Activated naive CD8-positive, alpha-beta T cell treated with anti-CD3 and anti-CD28 coated beads for 36 hours (primary cell): ENCODE measurements around the gene PRKAG2. TPM values are rescaled to one million over a fixed set of nuclear protein-coding genes. Genes with fewer than 3 reads are reported as not detected.

ENCODE experiments used
- DNase-seq: peaks from one replicate; pipeline ENCODE4 v3.0.0; 2021
- H3K27ac Mint-ChIP-seq: one replicate; pipeline ENCODE4 v1.8.0; 2022; ENCODE audit warnings: mild to moderate bottlenecking, moderate library complexity, mixed read lengths
- H3K27me3 Mint-ChIP-seq: one replicate; pipeline ENCODE4 v1.8.0; 2022; ENCODE audit warnings: mild to moderate bottlenecking, mixed read lengths
- H3K36me3 Mint-ChIP-seq: one replicate; pipeline ENCODE4 v1.8.0; 2021; ENCODE audit warnings: mild to moderate bottlenecking, mixed read lengths
- H3K4me1 Mint-ChIP-seq: one replicate; pipeline ENCODE4 v1.8.0; 2021; ENCODE audit warnings: mixed read lengths
- H3K4me3 Mint-ChIP-seq: one replicate; pipeline ENCODE4 v1.8.0; 2022; ENCODE audit warnings: mild to moderate bottlenecking, moderate library complexity, mixed read lengths
- H3K9me3 Mint-ChIP-seq: one replicate; pipeline ENCODE4 v1.8.0; 2022; ENCODE audit warnings: mixed read lengths
- total RNA-seq, 2 experiments: library from RNA; stranded (reverse); gene quantifications; one replicate each; pipeline ENCODE4 v1.2.3, GENCODE V29; 2021

The PRKAG2 gene
- total RNA-seq, 2 experiments from 2014 or later, result 18.7 to 19.4 TPM

- DNase-seq, result no peak
- peaks cover 15% of the 10 kb centered on the region for H3K4me1 Mint-ChIP-seq
- H3K27ac Mint-ChIP-seq, result no peak overlapping the region
- no peaks in the 10 kb centered on the region for H3K27me3 Mint-ChIP-seq
- H3K9me3 Mint-ChIP-seq, result no peaks in the 10 kb centered on the region
- H3K4me3 Mint-ChIP-seq, result no peak overlapping the region
- H3K36me3 Mint-ChIP-seq, result no peaks in the 10 kb centered on the region
These were observed 66.3 kb downstream of the PRKAG2 start for GRCh38 chr7:151810441-151811232.

GRCh38 chr7:151809864-151810170 lies 67.1 kb downstream of the PRKAG2 start:
- Mint-ChIP-seq H3K4me3 (no peak overlapping the region), H3K36me3 (no peaks in the 10 kb centered on the region), H3K4me1 (peaks cover 9% of the 10 kb centered on the region), H3K27me3 (no peaks in the 10 kb centered on the region), H3K27ac (no peak overlapping the region), H3K9me3 (no peaks in the 10 kb centered on the region)
- DNase-seq, result no peak

GRCh38 chr7:151809146-151809863 lies 67.6 kb downstream of the PRKAG2 start:
- H3K4me1 Mint-ChIP-seq, result peaks cover 9% of the 10 kb centered on the region
- no peaks in the 10 kb centered on the region for H3K27me3 Mint-ChIP-seq
- H3K4me3 Mint-ChIP-seq, result no peak overlapping the region
- no peaks in the 10 kb centered on the region for H3K36me3 Mint-ChIP-seq
- DNase-seq, result no peak
- H3K9me3 Mint-ChIP-seq, result no peaks in the 10 kb centered on the region
- H3K27ac Mint-ChIP-seq, result no peak overlapping the region

GRCh38 chr7:151808400-151809145 lies 68.3 kb downstream of the PRKAG2 start:
- H3K4me1 Mint-ChIP-seq, result peaks cover 4% of the 10 kb centered on the region
- no peaks in the 10 kb centered on the region for H3K36me3 Mint-ChIP-seq

GRCh38 chr7:151807846-151808245 lies 69.1 kb downstream of the PRKAG2 start:
- Mint-ChIP-seq H3K36me3 (no peaks in the 10 kb centered on the region), H3K4me1 (no peaks in the 10 kb centered on the region), H3K27ac (no peak overlapping the region), H3K9me3 (no peaks in the 10 kb centered on the region), H3K27me3 (no peaks in the 10 kb centered on the region), H3K4me3 (no peak overlapping the region)
- DNase-seq, result no peak

More at GRCh38 chr7:151808400-151809145, 68.3 kb downstream of the PRKAG2 start:
- Mint-ChIP-seq H3K4me3 (no peak overlapping the region), H3K27me3 (no peaks in the 10 kb centered on the region), H3K27ac (no peak overlapping the region), H3K9me3 (no peaks in the 10 kb centered on the region)
- DNase-seq, result no peak

- no peak for DNase-seq
- Mint-ChIP-seq H3K4me1 (no peaks in the 10 kb centered on the region), H3K27ac (no peak overlapping the region), H3K27me3 (no peaks in the 10 kb centered on the region), H3K9me3 (no peaks in the 10 kb centered on the region), H3K36me3 (no peaks in the 10 kb centered on the region), H3K4me3 (no peak overlapping the region)
These were observed 69.8 kb downstream of the PRKAG2 start for GRCh38 chr7:151806952-151807775.

- Mint-ChIP-seq H3K36me3 (no peaks in the 10 kb centered on the region), H3K27me3 (no peaks in the 10 kb centered on the region), H3K27ac (no peak overlapping the region), H3K4me1 (no peaks in the 10 kb centered on the region), H3K9me3 (no peaks in the 10 kb centered on the region), H3K4me3 (no peak overlapping the region)
- DNase-seq, result no peak
These were observed 70.7 kb downstream of the PRKAG2 start for GRCh38 chr7:151806204-151806603.

- H3K4me3 Mint-ChIP-seq, result no peak overlapping the region
- no peak for DNase-seq
- H3K9me3 Mint-ChIP-seq, result no peaks in the 10 kb centered on the region
- no peaks in the 10 kb centered on the region for H3K4me1 Mint-ChIP-seq
- H3K36me3 Mint-ChIP-seq, result no peaks in the 10 kb centered on the region
- H3K27ac Mint-ChIP-seq, result no peak overlapping the region
- no peaks in the 10 kb centered on the region for H3K27me3 Mint-ChIP-seq
These were observed 71.7 kb downstream of the PRKAG2 start for GRCh38 chr7:151805191-151805590.

GRCh38 chr7:151804756-151805155 lies 72.2 kb downstream of the PRKAG2 start:
- no peaks in the 10 kb centered on the region for H3K9me3 Mint-ChIP-seq
- no peak overlapping the region for H3K27ac Mint-ChIP-seq
- no peaks in the 10 kb centered on the region for H3K4me1 Mint-ChIP-seq
- no peak overlapping the region for H3K4me3 Mint-ChIP-seq
- no peaks in the 10 kb centered on the region for H3K27me3 Mint-ChIP-seq
- DNase-seq, result no peak
- no peaks in the 10 kb centered on the region for H3K36me3 Mint-ChIP-seq

GRCh38 chr7:151803841-151804240 lies 73.1 kb downstream of the PRKAG2 start:
- Mint-ChIP-seq H3K4me1 (no peaks in the 10 kb centered on the region), H3K36me3 (no peaks in the 10 kb centered on the region), H3K27me3 (no peaks in the 10 kb centered on the region), H3K9me3 (no peaks in the 10 kb centered on the region), H3K27ac (no peak overlapping the region), H3K4me3 (no peak overlapping the region)
- DNase-seq, result no peak

GRCh38 chr7:151802469-151802846 lies 74.5 kb downstream of the PRKAG2 start:
- no peak for DNase-seq
- Mint-ChIP-seq H3K27ac (no peak overlapping the region), H3K27me3 (no peaks in the 10 kb centered on the region), H3K36me3 (no peaks in the 10 kb centered on the region), H3K9me3 (no peaks in the 10 kb centered on the region), H3K4me1 (no peaks in the 10 kb centered on the region), H3K4me3 (no peak overlapping the region)

- H3K36me3 Mint-ChIP-seq, result no peaks in the 10 kb centered on the region
- no peak overlapping the region for H3K4me3 Mint-ChIP-seq
- no peak for DNase-seq
- no peak overlapping the region for H3K27ac Mint-ChIP-seq
- no peaks in the 10 kb centered on the region for H3K9me3 Mint-ChIP-seq
- no peaks in the 10 kb centered on the region for H3K4me1 Mint-ChIP-seq
- no peaks in the 10 kb centered on the region for H3K27me3 Mint-ChIP-seq
These were observed 75.0 kb downstream of the PRKAG2 start for GRCh38 chr7:151801782-151802468.

- no peaks in the 10 kb centered on the region for H3K36me3 Mint-ChIP-seq
- H3K27me3 Mint-ChIP-seq, result no peaks in the 10 kb centered on the region
- no peak overlapping the region for H3K4me3 Mint-ChIP-seq
- DNase-seq, result no peak
- H3K4me1 Mint-ChIP-seq, result no peaks in the 10 kb centered on the region
- H3K9me3 Mint-ChIP-seq, result no peaks in the 10 kb centered on the region
- no peak overlapping the region for H3K27ac Mint-ChIP-seq
These were observed 75.6 kb downstream of the PRKAG2 start for GRCh38 chr7:151801291-151801690.

- Mint-ChIP-seq H3K36me3 (no peaks in the 10 kb centered on the region), H3K4me3 (no peak overlapping the region), H3K27ac (no peak overlapping the region), H3K4me1 (peaks cover 3% of the 10 kb centered on the region), H3K27me3 (no peaks in the 10 kb centered on the region), H3K9me3 (no peaks in the 10 kb centered on the region)
- DNase-seq, result no peak
These were observed 76.1 kb downstream of the PRKAG2 start for GRCh38 chr7:151800861-151801260.
